ENCODE measurements around the gene RFX8. TPM values are rescaled to one million over a fixed set of nuclear protein-coding genes. Genes with fewer than 3 reads are reported as not detected.

The RFX8 gene
- total and polyA plus RNA-seq, 10 of the 15 experiments (the other 5 are each of a cell fraction or from before 2014, with no cell fraction given), result 0.19 TPM; not detected in 9

GRCh38 chr2:101403745-101404144, 71.2 kb downstream of the RFX8 start:
- H4K20me1 ChIP-seq (ENCODE audit: control insufficient read depth, insufficient read depth), result no peaks in the 10 kb centered on the region
- H3K36me3 ChIP-seq (ENCODE audit: control insufficient read depth in 2 of 2, insufficient read depth in 2 of 2, low read length in 1 of 2), result no peaks in the 10 kb centered on the region
- POLR2A ChIA-PET, result interaction anchor here (1.2 kb wide), 1 partner anchor 10 kb away, joined by 4 read pairs; no protein-coding TSS in a partner anchor
- no peak overlapping the region for H3K9ac ChIP-seq (ENCODE audit: control insufficient read depth, insufficient read depth, low read length)
- H3K79me2 ChIP-seq (ENCODE audit: control insufficient read depth, insufficient read depth, low read length), result no peaks in the 10 kb centered on the region
- SMC1A ChIA-PET (ENCODE audit: uncharacterized antibody, unreplicated experiment), result no interaction called here
- intact Hi-C loops (cut with micrococcal nuclease; ENCODE audit: unreplicated experiment) (loop anchor here (5.0 to 10.0 kb wide), 2 partner anchors 51 to 389 kb away; no protein-coding TSS in a partner anchor), in situ Hi-C loops (cut with MboI) (loop anchor here (25.0 kb wide), 1 partner anchor 1059 kb away; the partner anchor contains the start of gene SLC9A4)
- no peak for DNase-seq (ENCODE audit: low read depth, low spot score)
- RAD21 ChIA-PET (ENCODE audit: unreplicated experiment), result no interaction called here
- H2AFZ ChIP-seq (ENCODE audit: control insufficient read depth, low read depth, low read length), result no peak overlapping the region
- no peak overlapping the region for H3K4me3 ChIP-seq
- peaks cover 0 to 14% of the 10 kb centered on the region in 2 experiments; a peak in 3 of 4 replicates for H3K27me3 ChIP-seq (replicated peaks in 1 of 2; ENCODE audit: control insufficient read depth in 2 of 2, insufficient read depth in 2 of 2, low read length in 1 of 2)
- no peak for TF ChIP-seq ZNF207 (IDR thresholded peaks at IDR 0.05; ENCODE audit: borderline replicate concordance)
- TF ChIP-seq MTA2 (IDR thresholded peaks at IDR 0.05; ENCODE audit: low read depth), result no peak
- TF ChIP-seq TCF12 (IDR thresholded peaks at IDR 0.05; ENCODE audit: low read depth, low read length), result no peak
- no peak for TF ChIP-seq ASH2L (IDR thresholded peaks at IDR 0.05; ENCODE audit: borderline replicate concordance, low read depth)
- TF ChIP-seq FOXM1 (IDR thresholded peaks at IDR 0.05; ENCODE audit: low read depth, low read length), result no peak
- no peak for TF ChIP-seq ZBTB4 (CRISPR knock-in tag; IDR thresholded peaks at IDR 0.05)
- TF ChIP-seq DPF2 (IDR thresholded peaks at IDR 0.05), result no peak
- TF ChIP-seq IKZF1 (conservative IDR thresholded peaks at IDR 0.05), result no peak
- no peak for TF ChIP-seq STAT1 (conservative IDR thresholded peaks at IDR 0.05)
- no peak for TF ChIP-seq ZZZ3 (IDR thresholded peaks at IDR 0.05; ENCODE audit: control insufficient read depth, insufficient read length, low read depth)
- TF ChIP-seq MXI1 (IDR thresholded peaks at IDR 0.05; ENCODE audit: low read depth, low read length), result no peak
- no peak overlapping the region for H3K27ac ChIP-seq (ENCODE audit: control insufficient read depth, insufficient read depth)
- H3K9me3 ChIP-seq (replicated peaks; ENCODE audit: control insufficient read depth, insufficient read depth, low read length), result no peaks in the 10 kb centered on the region
- ATAC-seq, result no peak
- BruUV-seq (replicated peaks), result no TSS peak
- 50% methylated on average over 1 of the region's 1 CpG for WGBS (ENCODE audit: insufficient coverage, insufficient replicate concordance, low lambda C conversion rate, missing lambda C conversion rate)
- no peak for FAIRE-seq
- H3K4me1 ChIP-seq (ENCODE audit: control insufficient read depth, insufficient read depth, low read length), result no peaks in the 10 kb centered on the region
- CTCF ChIA-PET, result interaction anchor here (1.2 kb wide), 1 partner anchor 15 kb away, joined by 4 read pairs; no protein-coding TSS in a partner anchor
- no peak overlapping the region for H3K4me2 ChIP-seq (ENCODE audit: control insufficient read depth, insufficient read depth)

All from GM12878 (cell line).